Measurements from ENCODE around the gene MAML2. TPM values are rescaled to one million over a fixed set of nuclear protein-coding genes. Genes with fewer than 3 reads are reported as not detected.

The MAML2 gene
- total and polyA plus RNA-seq, 2 of the 13 experiments (the other 11 are each of a cell fraction or from before 2014, with no cell fraction given) = 2.3 to 25.9 TPM

DNA sequence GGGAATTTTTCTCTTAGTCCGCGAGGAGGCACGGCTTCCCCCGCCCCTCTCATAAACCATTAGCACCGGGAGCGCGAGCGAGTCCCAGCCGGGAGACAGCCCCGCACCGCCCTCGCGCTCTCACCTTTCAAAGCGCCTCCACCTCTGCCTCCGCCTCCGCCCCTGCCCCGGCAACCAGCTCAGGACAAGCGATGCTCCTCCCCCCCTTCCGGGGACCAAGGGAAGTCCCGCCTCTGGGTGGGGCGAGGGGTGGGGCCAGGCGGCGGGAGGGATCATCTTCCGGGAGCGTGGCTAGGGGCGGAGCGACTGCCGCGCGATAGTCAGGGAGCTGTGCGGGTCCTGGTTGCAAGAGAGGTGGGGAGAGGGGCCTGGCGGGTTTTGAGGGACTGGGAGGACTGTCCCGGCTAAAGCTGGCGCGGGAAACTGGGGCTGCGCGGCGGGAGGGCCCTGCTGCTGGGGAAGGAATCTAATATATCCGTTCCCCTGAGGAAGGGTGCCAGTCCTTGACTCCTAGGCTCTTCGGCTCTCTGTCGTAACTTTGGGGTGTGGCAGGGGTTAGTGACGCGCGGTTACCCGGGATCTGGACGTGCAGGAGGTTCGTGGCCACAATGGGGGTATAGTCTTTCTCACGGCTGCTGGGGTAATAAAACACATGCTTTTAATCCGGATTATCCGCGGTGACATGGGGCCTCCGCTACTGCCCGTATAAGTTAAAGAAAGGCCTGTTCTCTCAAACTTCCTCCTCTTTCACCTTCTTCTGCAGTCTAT is 46.9 kb upstream of the MAML2 start, which contains the start of the genes CCDC82 and JRKL (continued):
- TF ChIP-seq, protein P1, sequence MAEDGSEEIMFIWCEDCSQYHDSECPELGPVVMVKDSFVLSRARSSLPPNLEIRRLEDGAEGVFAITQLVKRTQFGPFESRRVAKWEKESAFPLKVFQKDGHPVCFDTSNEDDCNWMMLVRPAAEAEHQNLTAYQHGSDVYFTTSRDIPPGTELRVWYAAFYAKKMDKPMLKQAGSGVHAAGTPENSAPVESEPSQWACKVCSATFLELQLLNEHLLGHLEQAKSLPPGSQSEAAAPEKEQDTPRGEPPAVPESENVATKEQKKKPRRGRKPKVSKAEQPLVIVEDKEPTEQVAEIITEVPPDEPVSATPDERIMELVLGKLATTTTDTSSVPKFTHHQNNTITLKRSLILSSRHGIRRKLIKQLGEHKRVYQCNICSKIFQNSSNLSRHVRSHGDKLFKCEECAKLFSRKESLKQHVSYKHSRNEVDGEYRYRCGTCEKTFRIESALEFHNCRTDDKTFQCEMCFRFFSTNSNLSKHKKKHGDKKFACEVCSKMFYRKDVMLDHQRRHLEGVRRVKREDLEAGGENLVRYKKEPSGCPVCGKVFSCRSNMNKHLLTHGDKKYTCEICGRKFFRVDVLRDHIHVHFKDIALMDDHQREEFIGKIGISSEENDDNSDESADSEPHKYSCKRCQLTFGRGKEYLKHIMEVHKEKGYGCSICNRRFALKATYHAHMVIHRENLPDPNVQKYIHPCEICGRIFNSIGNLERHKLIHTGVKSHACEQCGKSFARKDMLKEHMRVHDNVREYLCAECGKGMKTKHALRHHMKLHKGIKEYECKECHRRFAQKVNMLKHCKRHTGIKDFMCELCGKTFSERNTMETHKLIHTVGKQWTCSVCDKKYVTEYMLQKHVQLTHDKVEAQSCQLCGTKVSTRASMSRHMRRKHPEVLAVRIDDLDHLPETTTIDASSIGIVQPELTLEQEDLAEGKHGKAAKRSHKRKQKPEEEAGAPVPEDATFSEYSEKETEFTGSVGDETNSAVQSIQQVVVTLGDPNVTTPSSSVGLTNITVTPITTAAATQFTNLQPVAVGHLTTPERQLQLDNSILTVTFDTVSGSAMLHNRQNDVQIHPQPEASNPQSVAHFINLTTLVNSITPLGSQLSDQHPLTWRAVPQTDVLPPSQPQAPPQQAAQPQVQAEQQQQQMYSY (CRISPR knock-in tag; IDR thresholded peaks at IDR 0.05) = no peak
- no peak for TF ChIP-seq ZNF20 (CRISPR knock-in tag; IDR thresholded peaks at IDR 0.05)
- 0 out of 2 replicates have a peak, but pooled peaks have one; percentile 9 for TF ChIP-seq ZBTB21 (CRISPR knock-in tag; IDR thresholded peaks at IDR 0.05)
- TF ChIP-seq BRCA1 (CRISPR knock-in tag; IDR thresholded peaks at IDR 0.05) = no peak
- TF ChIP-seq POLR2AphosphoS2 (IDR thresholded peaks at IDR 0.05; ENCODE audit: low read depth, low read length) = no peak
- peak; percentile 26; the same call in 1 of the 2 replicates for TF ChIP-seq ZNF770 (CRISPR knock-in tag; IDR thresholded peaks at IDR 0.05)
- no peak for TF ChIP-seq ZNF577 (CRISPR knock-in tag; IDR thresholded peaks at IDR 0.05; ENCODE audit: borderline replicate concordance, low read depth)
- TF ChIP-seq HMGXB4 (CRISPR knock-in tag; IDR thresholded peaks at IDR 0.05; ENCODE audit: borderline replicate concordance in 1 of 2, low read depth in 1 of 2) = peak; percentile 34 to 82; a peak in 3 of 4 replicates
- TF ChIP-seq, protein P2, sequence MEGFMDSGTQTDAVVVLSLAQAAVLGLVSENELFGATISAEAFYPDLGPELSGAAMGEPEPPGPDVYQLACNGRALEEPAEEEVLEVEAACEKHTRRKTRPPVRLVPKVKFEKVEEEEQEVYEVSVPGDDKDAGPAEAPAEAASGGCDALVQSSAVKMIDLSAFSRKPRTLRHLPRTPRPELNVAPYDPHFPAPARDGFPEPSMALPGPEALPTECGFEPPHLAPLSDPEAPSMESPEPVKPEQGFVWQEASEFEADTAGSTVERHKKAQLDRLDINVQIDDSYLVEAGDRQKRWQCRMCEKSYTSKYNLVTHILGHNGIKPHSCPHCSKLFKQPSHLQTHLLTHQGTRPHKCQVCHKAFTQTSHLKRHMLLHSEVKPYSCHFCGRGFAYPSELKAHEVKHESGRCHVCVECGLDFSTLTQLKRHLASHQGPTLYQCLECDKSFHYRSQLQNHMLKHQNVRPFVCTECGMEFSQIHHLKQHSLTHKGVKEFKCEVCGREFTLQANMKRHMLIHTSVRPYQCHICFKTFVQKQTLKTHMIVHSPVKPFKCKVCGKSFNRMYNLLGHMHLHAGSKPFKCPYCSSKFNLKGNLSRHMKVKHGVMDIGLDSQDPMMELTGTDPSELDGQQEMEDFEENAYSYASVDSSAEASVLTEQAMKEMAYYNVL (CRISPR knock-in tag; IDR thresholded peaks at IDR 0.05; ENCODE audit: borderline replicate concordance) = peak; percentile 74; the same call in 1 of the 2 replicates
- no peak for TF ChIP-seq BHLHE40 (IDR thresholded peaks at IDR 0.05; ENCODE audit: low read length)
- TF ChIP-seq TAF15 (IDR thresholded peaks at IDR 0.05; ENCODE audit: low read depth, low read length, poor library complexity, severe bottlenecking) = peak; percentile 72
- TF ChIP-seq HNRNPUL1 (IDR thresholded peaks at IDR 0.05; ENCODE audit: low read depth, low read length) = no peak
- TF ChIP-seq, protein P3, sequence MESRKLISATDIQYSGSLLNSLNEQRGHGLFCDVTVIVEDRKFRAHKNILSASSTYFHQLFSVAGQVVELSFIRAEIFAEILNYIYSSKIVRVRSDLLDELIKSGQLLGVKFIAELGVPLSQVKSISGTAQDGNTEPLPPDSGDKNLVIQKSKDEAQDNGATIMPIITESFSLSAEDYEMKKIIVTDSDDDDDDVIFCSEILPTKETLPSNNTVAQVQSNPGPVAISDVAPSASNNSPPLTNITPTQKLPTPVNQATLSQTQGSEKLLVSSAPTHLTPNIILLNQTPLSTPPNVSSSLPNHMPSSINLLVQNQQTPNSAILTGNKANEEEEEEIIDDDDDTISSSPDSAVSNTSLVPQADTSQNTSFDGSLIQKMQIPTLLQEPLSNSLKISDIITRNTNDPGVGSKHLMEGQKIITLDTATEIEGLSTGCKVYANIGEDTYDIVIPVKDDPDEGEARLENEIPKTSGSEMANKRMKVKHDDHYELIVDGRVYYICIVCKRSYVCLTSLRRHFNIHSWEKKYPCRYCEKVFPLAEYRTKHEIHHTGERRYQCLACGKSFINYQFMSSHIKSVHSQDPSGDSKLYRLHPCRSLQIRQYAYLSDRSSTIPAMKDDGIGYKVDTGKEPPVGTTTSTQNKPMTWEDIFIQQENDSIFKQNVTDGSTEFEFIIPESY (CRISPR knock-in tag; IDR thresholded peaks at IDR 0.05) = no peak
- 0 out of 2 replicates have a peak, but pooled peaks have one; percentile 29 for TF ChIP-seq ZNF557 (CRISPR knock-in tag; IDR thresholded peaks at IDR 0.05)
- TF ChIP-seq ZNF329 (CRISPR knock-in tag; IDR thresholded peaks at IDR 0.05; ENCODE audit: low read depth) = no peak
- no peak for TF ChIP-seq ZNF12 (CRISPR knock-in tag; IDR thresholded peaks at IDR 0.05)
